DND-41 (cell line): ENCODE data around the gene SIN3A.

Experiments used
- ATAC-seq: fragments of 200-7000 bp; cut with Tn5 transposase; 3 replicates; pipeline ENCODE4 v1.9.1; 2021; ENCODE audit warnings: low read depth; ENCODE audit not compliant: insufficient read depth
- DNase-seq: peaks from one replicate; pipeline ENCODE4 v3.0.0-alpha.2; 2020
- H2AFZ ChIP-seq: 2 replicates; pipeline ENCODE4 v1.6.0; 2012; ENCODE audit warnings: low read depth, low read length
- H3K27ac ChIP-seq: 2 replicates; pipeline ENCODE4 v1.5.1; 2012; ENCODE audit warnings: low read length, inconsistent platforms
- H3K27me3 ChIP-seq: fragments of 200-600 bp; sonication (generic); 2 replicates; pipeline ENCODE4 v1.6.0; 2012; ENCODE audit warnings: low read length, mild to moderate bottlenecking, inconsistent platforms; ENCODE audit not compliant: insufficient read depth, poor library complexity
- H3K36me3 ChIP-seq: 2 replicates; pipeline ENCODE4 v1.5.1; 2012; ENCODE audit warnings: low read length, inconsistent platforms; ENCODE audit not compliant: insufficient read depth
- H3K4me1 ChIP-seq: 2 replicates; pipeline ENCODE4 v1.5.1; 2012; ENCODE audit warnings: mild to moderate bottlenecking, low read length; ENCODE audit not compliant: insufficient read depth
- H3K4me2 ChIP-seq: 2 replicates; pipeline ENCODE4 v1.6.0; 2012; ENCODE audit warnings: mild to moderate bottlenecking, moderate library complexity, low read length, inconsistent platforms; ENCODE audit not compliant: insufficient read depth
- H3K4me3 ChIP-seq, 2 experiments: fragments of 200-600 bp in 1 of 2; shearing (Covaris generic) in 1 of 2; 2 replicates each; pipeline ENCODE4 v1.5.1; 2012 to 2016; ENCODE audit warnings: inconsistent platforms in 2 of 2, low read length in 2 of 2, mild to moderate bottlenecking in 2 of 2, low read depth in 1 of 2, moderate library complexity in 1 of 2
- H3K79me2 ChIP-seq: 2 replicates; pipeline ENCODE4 v1.6.0; 2012; ENCODE audit warnings: low read length, inconsistent platforms; ENCODE audit not compliant: insufficient read depth
- H3K9ac ChIP-seq: 2 replicates; pipeline ENCODE4 v1.6.0; 2012; ENCODE audit warnings: low read depth, mild to moderate bottlenecking, inconsistent platforms, low read length, moderate library complexity
- H3K9me3 ChIP-seq: 2 replicates; pipeline ENCODE4 v1.5.1; 2012; ENCODE audit warnings: low read length, moderate library complexity, mild to moderate bottlenecking, inconsistent platforms; ENCODE audit not compliant: insufficient read depth, severe bottlenecking
- H4K20me1 ChIP-seq: 2 replicates; pipeline ENCODE4 v1.6.0; 2012; ENCODE audit warnings: low read length; ENCODE audit not compliant: insufficient read depth
- EZH2 ChIP-seq: IDR thresholded peaks from 3 replicates; pipeline ENCODE4 v1.6.1; 2012; ENCODE audit warnings: borderline replicate concordance, low read depth, mild to moderate bottlenecking, moderate library complexity, low read length, inconsistent platforms; ENCODE audit not compliant: severe bottlenecking
- TF ChIP-seq, protein P1 (sequence below): IDR thresholded peaks from 2 replicates; pipeline ENCODE4 v1.5.1; 2012; ENCODE audit warnings: borderline replicate concordance, low read length, moderate library complexity, mild to moderate bottlenecking; ENCODE audit not compliant: poor library complexity, severe bottlenecking; ENCODE audit errors: extremely low read depth

Gene SIN3A

DNA sequence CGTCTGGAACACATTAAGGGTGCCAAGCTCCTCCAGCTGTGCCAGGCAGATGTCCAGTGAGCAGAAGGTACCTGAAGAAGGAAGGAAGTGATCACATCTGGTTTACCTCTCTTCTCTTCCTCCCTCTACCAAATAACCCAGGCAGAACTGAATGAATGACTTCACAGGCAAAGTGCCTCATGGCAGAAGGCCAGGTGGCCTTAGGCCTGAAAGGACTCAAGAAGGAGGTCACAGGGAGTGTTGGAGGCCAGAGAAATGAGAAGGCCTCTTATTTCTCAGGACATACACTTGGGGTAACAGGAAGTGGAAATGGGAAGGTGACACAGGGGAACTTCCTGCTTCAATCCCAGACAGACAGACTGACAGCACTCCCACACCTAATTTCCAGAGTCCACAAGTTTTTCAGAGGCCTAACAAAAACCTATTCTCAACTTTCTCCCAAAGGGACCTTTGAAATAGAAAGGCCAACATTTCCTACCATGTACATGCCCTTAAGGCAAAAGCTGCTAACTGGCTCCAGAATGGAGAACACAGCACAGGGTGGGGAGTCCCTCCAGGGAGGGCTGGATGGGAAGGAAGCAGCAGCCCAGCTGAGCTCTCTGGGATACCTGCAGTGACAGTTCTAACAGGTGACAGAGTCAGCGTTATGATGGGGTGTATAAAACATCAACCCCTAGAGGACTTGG lies 17.6 kb upstream of the SIN3A start:
- no peak for ATAC-seq

DNA sequence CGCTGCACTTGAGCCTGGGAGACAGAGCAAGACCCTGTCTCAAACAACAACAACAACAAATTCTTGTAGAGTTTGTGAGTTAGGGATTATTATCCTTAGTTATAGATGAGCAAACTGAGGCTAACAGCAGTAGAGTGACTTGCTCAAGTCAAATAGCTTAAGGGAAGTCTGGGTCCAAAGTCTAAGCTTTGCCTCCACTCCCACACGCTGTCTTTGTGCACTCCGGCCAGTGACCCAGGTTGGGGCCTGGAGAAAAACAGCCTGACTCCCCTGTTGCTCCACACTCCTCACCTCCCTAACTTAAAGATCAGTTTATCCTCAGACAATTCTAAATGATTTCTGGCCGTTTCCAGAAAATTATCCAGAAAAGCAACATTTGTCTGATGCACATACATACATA lies 9.2 kb upstream of the SIN3A start:
- Histone ChIP-seq H3K9me3 (no peaks in the 10 kb centered on the region), H3K9ac (no peak overlapping the region), H3K79me2 (no peaks in the 10 kb centered on the region), H3K27ac (no peak overlapping the region), H2AFZ (no peak overlapping the region), H3K4me1 (peaks cover 8% of the 10 kb centered on the region), H3K4me2 (no peak overlapping the region), H3K27me3 (no peaks in the 10 kb centered on the region), H4K20me1 (no peaks in the 10 kb centered on the region), H3K4me3 (no peak overlapping the region), H3K36me3 (peaks cover 2% of the 10 kb centered on the region; the same call in 1 of the 2 replicates)
- DNase-seq (no peak), ATAC-seq (no peak)
- TF ChIP-seq EZH2 = no peak
- TF ChIP-seq, protein P1, sequence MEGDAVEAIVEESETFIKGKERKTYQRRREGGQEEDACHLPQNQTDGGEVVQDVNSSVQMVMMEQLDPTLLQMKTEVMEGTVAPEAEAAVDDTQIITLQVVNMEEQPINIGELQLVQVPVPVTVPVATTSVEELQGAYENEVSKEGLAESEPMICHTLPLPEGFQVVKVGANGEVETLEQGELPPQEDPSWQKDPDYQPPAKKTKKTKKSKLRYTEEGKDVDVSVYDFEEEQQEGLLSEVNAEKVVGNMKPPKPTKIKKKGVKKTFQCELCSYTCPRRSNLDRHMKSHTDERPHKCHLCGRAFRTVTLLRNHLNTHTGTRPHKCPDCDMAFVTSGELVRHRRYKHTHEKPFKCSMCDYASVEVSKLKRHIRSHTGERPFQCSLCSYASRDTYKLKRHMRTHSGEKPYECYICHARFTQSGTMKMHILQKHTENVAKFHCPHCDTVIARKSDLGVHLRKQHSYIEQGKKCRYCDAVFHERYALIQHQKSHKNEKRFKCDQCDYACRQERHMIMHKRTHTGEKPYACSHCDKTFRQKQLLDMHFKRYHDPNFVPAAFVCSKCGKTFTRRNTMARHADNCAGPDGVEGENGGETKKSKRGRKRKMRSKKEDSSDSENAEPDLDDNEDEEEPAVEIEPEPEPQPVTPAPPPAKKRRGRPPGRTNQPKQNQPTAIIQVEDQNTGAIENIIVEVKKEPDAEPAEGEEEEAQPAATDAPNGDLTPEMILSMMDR = no peak

More for the DNA sequence above, 17.6 kb upstream of the SIN3A start:
- H2AFZ ChIP-seq = no peak overlapping the region
- H3K4me2 ChIP-seq = no peak overlapping the region
- H3K9ac ChIP-seq = no peak overlapping the region
- no peak for DNase-seq
- no peaks in the 10 kb centered on the region for H4K20me1 ChIP-seq
- H3K36me3 ChIP-seq = peaks cover 73% of the 10 kb centered on the region
- H3K9me3 ChIP-seq = no peaks in the 10 kb centered on the region
- TF ChIP-seq, protein P1 = no peak
- no peak for TF ChIP-seq EZH2
- H3K27ac ChIP-seq = no peak overlapping the region
- H3K4me1 ChIP-seq = no peaks in the 10 kb centered on the region
- H3K4me3 ChIP-seq = no peak overlapping the region
- H3K27me3 ChIP-seq = no peaks in the 10 kb centered on the region
- H3K79me2 ChIP-seq = no peaks in the 10 kb centered on the region

DNA sequence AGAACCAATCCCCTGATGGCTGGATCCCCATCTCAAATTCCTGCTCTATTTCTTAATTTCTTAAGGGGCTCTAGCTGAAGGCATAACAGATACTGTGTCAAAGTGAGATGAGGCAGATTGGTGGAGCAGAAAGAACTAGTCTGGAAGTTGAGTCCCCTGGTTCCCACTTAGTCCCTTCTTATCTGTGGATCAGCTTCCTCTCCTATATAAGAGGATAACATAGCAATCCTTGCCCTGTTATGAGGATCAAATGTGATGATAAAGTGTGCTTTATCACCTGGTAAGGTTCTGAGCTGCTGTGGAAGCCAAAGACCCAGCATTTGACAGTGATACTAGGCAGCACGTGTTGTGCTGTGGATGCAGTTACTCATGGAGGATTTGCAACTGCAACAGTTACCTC lies 8.1 kb upstream of the SIN3A start:
- peaks cover 6% of the 10 kb centered on the region for H3K79me2 ChIP-seq
- H3K9me3 ChIP-seq = no peaks in the 10 kb centered on the region
- no peak overlapping the region for H3K4me2 ChIP-seq
- H3K27me3 ChIP-seq = no peaks in the 10 kb centered on the region
- TF ChIP-seq, protein P1 = no peak
- no peak for TF ChIP-seq EZH2
- H3K36me3 ChIP-seq = no peaks in the 10 kb centered on the region; the same call in 1 of the 2 replicates
- H4K20me1 ChIP-seq = no peaks in the 10 kb centered on the region
- H3K4me3 ChIP-seq = no peak overlapping the region
- no peak overlapping the region for H3K27ac ChIP-seq
- DNase-seq (no peak), ATAC-seq (no peak)
- no peak overlapping the region for H2AFZ ChIP-seq
- no peak overlapping the region for H3K9ac ChIP-seq
- peaks cover 8% of the 10 kb centered on the region for H3K4me1 ChIP-seq

DNA sequence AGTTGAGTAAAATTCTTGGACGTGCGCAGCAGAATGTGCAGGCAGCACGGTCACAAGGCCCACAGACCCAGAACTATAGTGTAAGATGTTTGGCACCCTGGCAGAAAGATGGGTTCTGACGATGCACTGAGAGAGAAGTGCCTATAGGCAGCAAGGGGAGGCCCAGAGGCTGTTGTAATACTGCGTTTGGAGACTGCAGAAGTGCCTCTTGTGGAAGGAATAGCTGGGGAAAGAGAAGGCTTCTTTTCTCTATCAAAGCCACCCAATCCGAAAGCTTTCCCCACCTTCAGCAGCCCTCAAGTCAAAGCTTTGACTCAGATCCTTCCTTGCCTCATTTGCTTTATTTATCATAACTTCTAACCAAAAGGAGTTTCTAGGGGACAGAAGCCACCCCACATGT lies 5.2 kb upstream of the SIN3A start:
- peak overlapping the region; percentile 87 for H3K4me2 ChIP-seq
- no peak overlapping the region for H2AFZ ChIP-seq
- H3K36me3 ChIP-seq = no peaks in the 10 kb centered on the region; the same call in 1 of the 2 replicates
- DNase-seq (no peak), ATAC-seq (no peak)
- no peaks in the 10 kb centered on the region for H3K27me3 ChIP-seq
- no peaks in the 10 kb centered on the region for H3K9me3 ChIP-seq
- H3K4me3 ChIP-seq = peak overlapping the region in 1 of 2 experiments; percentile 86; a peak in 2 of 4 replicates
- H3K4me1 ChIP-seq = peaks cover 19% of the 10 kb centered on the region
- peaks cover 18% of the 10 kb centered on the region for H3K79me2 ChIP-seq
- TF ChIP-seq, protein P1 = no peak
- TF ChIP-seq EZH2 = no peak
- H4K20me1 ChIP-seq = no peaks in the 10 kb centered on the region
- H3K9ac ChIP-seq = no peak overlapping the region
- H3K27ac ChIP-seq = no peak overlapping the region
